Activated CD4-positive, alpha-beta T cell treated with anti-CD3 and anti-CD28 coated beads for 24 hours (primary cell): Measurements from ENCODE around the gene DTD2.
"Not testable (repeated sequence)": the region's sequence is repeated elsewhere in the genome, so short reads cannot be mapped to it uniquely, and the experiment has no call there.

Experiments used
- DNase-seq, 2 donors: peaks; one replicate each; pipeline ENCODE4 v3.0.0-alpha.2; 2020; ENCODE audit warnings: low read depth in 2 of 2

DTD2 gene

GRCh38 chr14:31441273-31442111, 15.8 kb downstream of the DTD2 start:
- DNase-seq, result no peak

- no peak for DNase-seq
Measured at GRCh38 chr14:31440280-31440679, 17.0 kb downstream of the DTD2 start.

GRCh38 chr14:31439561-31439960, 17.7 kb downstream of the DTD2 start:
- no peak for DNase-seq

GRCh38 chr14:31437045-31437691, 20.1 kb downstream of the DTD2 start:
- not testable (repeated sequence) for DNase-seq

GRCh38 chr14:31435276-31435675, 22.0 kb downstream of the DTD2 start:
- no peak for DNase-seq

- no peak for DNase-seq
Measured at GRCh38 chr14:31430634-31431264, 26.6 kb downstream of the DTD2 start.

- DNase-seq, result no peak
Measured at GRCh38 chr14:31429791-31430190, 27.5 kb downstream of the DTD2 start.

- no peak for DNase-seq
Measured at GRCh38 chr14:31428011-31428410, 29.3 kb downstream of the DTD2 start.

- no peak for DNase-seq
Measured at GRCh38 chr14:31426663-31427062, 30.6 kb downstream of the DTD2 start.

GRCh38 chr14:31425905-31426304, 31.4 kb downstream of the DTD2 start:
- DNase-seq, result no peak

GRCh38 chr14:31421200-31421599, 36.1 kb downstream of the DTD2 start:
- DNase-seq, result no peak

GRCh38 chr14:31420319-31421111, 36.8 kb downstream of the DTD2 start, which contains the start of gene HEATR5A:
HEATR5A (minus strand) TSS chr14:31420550; CDS start chr14:31402975, 17,575 bp downstream.
- DNase-seq, result peak; percentile 88 to 91

- peak in 1 of 2 donors; percentile 13 for DNase-seq
Measured at GRCh38 chr14:31419967-31420318, 37.4 kb downstream of the DTD2 start.

GRCh38 chr14:31419179-31419966, 37.9 kb downstream of the DTD2 start:
- DNase-seq, result no peak

- DNase-seq, result no peak
Measured at GRCh38 chr14:31418440-31418839, 38.9 kb downstream of the DTD2 start.

- DNase-seq, result no peak
Measured at GRCh38 chr14:31414190-31414833, 43.0 kb downstream of the DTD2 start.

- DNase-seq, result no peak
Measured at GRCh38 chr14:31411218-31411727, 46.0 kb downstream of the DTD2 start.

GRCh38 chr14:31410048-31410650, 47.2 kb downstream of the DTD2 start:
- no peak for DNase-seq

- DNase-seq, result no peak
Measured at GRCh38 chr14:31408421-31408820, 48.9 kb downstream of the DTD2 start.
